GM13977 (cell line): ENCODE measurements around the gene NIPAL3.

ENCODE experiments used
- DNase-seq: peaks from one replicate; pipeline ENCODE4 v3.0.0; 2012; ENCODE audit warnings: low spot score
- CTCF ChIP-seq: IDR thresholded peaks from 2 replicates; pipeline ENCODE4 v1.5.1; 2012; ENCODE audit warnings: mild to moderate bottlenecking, control low read depth; ENCODE audit not compliant: insufficient read depth; ENCODE audit errors: extremely low read depth, missing control alignments
- in situ Hi-C: fragments of 300-500 bp; cut with MboI; formaldehyde crosslinking; loops from one replicate; pipeline ENCODE4 v1.12.0; 2022; ENCODE audit warnings: low sequenced_read_pairs, low pct_unique_long_range_greater_than_20kb, mixed read lengths, inconsistent platforms; ENCODE audit not compliant: unreplicated experiment

NIPAL3 gene

DNA sequence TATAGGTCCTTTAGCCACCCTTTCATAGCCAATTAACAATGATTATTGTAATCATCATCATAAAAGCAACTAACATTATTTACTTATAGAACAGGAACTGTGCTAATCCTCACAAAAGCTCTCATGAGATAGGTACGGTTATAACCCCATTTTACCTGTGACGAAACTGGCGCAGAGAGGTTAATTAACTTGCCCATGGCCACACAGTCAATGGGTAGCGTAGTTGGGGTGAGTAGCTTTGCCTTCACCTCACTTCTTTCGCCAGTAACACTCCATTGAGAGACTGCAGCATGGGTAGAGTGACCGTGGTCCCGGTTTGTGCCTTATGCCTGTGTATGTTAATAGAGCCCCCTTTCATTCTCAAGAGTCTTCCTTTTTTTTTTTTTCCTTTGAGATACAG, 10.3 kb downstream of the NIPAL3 start:
- no peak for DNase-seq
- in situ Hi-C loops, result no loop called here
- no peak for TF ChIP-seq CTCF

DNA sequence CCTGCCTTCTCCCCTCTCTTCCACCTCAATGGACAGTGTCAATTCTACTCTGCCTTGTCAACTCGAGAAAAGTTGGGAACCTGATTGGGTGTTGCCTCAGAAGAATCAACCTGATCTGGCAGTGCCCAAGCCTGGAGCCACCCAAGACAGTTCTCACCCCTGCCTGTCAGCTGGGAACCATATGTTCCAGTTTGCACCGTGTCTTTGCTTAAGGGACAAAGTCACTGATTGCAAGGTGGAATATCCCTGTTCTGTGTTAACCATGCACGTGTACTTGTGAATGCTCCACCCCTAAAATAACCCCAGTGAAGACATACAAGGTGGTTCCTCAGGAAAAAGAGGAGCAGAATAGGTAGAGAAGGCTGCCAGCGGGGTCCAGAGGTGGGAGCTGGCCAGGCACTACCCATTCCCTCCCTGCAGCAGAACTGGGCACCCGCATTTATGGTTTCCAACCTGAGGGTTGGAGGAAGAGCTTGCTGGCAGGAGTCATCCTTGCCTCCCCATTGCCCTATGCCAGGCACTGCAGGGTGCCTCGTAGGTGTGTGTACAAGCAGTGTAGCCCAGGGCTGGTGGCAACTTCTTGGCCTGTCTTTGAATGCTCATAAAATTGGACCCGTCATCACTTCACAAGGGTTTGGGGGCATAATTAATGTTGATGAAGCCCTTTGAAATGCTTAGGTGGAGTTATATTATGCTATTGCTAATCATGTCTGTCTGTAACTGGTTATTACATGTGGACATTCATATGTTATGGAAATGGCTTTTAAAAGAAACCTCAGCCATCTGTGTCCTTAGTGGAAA, 11.3 kb downstream of the NIPAL3 start:
- no peak for DNase-seq
- in situ Hi-C loops, result no loop called here
- TF ChIP-seq CTCF, result no peak

- in situ Hi-C loops, result no loop called here
- TF ChIP-seq CTCF, result no peak
- DNase-seq, result no peak
Observed at GRCh38 chr1:24427545-24427862, 11.9 kb downstream of the NIPAL3 start.

DNA sequence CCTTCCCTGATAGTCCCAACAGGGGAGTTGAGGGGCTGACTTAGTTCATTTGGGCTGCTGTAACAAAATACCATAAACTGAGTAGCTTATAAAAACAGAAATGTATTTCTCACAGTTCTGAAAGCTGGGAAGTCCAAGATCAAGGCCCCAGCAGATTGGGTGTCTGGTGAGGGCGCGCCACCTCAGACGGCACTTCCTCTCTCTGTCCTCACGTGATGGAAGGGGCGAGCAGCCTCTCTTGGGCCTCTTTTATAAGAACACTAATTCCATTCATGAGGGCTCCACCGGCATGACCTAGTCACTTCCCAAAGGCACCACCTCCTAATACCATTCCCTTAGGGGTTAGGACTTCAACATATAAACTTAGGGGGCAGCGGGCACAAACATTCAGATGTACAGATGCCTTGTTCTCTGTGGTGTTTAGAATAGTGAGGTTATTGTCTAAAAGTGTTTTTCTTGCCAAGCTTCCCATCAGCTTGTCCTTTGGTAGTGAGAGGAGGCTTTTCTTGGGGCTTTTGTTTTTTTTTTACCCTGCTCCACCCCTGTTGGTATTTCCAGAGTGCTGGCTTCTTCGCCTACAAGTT, 20.3 kb downstream of the NIPAL3 start:
- no peak for TF ChIP-seq CTCF
- in situ Hi-C loops, result no loop called here
- DNase-seq, result no peak

GRCh38 chr1:24437631-24438396, 22.2 kb downstream of the NIPAL3 start:
- in situ Hi-C loops, result no loop called here
- TF ChIP-seq CTCF, result no peak
- DNase-seq, result no peak

GRCh38 chr1:24438423-24438901, 22.9 kb downstream of the NIPAL3 start:
- in situ Hi-C loops, result no loop called here
- no peak for TF ChIP-seq CTCF
- no peak for DNase-seq
